Spleen (tissue), 7 donors: ENCODE data around the gene HLCS.

Experiments used
- POLR2A ChIP-seq, 3 donors: fragments of 450-650 bp; IDR thresholded peaks; one replicate each; pipeline ENCODE4 v1.5.1; 2017; ENCODE audit warnings: antibody characterized with exemption in 3 of 3, mild to moderate bottlenecking in 1 of 3
- TF ChIP-seq, protein P1 (sequence below), 11 experiments: fragments of 200-600 bp in 7 of 11; fragments of 450-650 bp in 4 of 11; sonication (generic) in 4 of 11; IDR thresholded peaks in 8 of 11; conservative IDR thresholded peaks in 3 of 11; 1 replicate in 7 of 11; 2 replicates in 4 of 11; pipeline versions ENCODE4 v1.4.0 to v1.8.0; 2016 to 2021; ENCODE audit warnings: antibody characterized with exemption in 11 of 11, inconsistent platforms in 4 of 11, mild to moderate bottlenecking in 1 of 11
- donor health status: DM: no; HTN: no; CAD: no; lungs with moderate emphysema.
- donor health status: DM: no; HTN: no; CAD: no.
- donor health status: DM: no; HTN: no; CAD: no.

DNA sequence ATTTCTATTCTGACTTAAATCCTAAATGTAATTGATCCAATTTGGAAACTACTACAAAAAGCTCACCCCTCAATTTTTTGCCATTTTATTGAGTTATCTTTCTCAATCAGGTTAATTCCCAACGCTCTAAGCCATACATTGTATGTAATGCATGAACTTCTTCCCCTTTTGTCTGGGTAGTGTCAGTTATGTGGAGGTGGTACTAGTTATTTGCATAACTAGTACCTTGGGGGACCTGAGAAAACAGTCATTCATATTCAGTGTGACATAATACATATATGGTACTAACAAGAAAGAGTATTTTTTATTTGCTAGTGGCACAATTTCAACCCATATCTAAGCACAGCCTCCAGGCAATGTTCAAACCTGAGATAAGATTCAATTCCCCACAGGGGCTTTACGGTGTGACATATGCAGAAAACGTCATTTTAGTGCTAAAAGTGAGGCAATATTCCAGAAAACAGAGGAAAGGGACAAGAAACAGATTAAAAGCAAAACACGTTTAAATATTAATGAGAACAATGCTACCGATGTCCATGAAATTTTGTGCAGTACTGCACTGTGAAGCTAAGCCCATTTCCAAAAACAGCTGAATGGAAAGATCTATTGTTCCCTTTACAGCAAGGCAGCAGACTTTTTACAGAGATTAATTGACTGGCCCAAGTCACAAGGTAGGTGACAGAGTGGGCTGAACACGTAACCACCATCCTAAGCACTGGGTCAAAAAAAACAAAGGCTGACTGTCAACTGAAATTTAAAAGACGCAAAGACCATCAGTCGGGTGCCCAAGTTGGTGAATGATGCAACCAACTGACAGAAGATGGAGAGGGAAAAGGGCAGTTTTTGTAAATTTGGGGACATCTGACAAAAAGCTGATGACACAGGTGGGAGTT, 1.4 kb downstream of the HLCS start:
- TF ChIP-seq, protein P1, sequence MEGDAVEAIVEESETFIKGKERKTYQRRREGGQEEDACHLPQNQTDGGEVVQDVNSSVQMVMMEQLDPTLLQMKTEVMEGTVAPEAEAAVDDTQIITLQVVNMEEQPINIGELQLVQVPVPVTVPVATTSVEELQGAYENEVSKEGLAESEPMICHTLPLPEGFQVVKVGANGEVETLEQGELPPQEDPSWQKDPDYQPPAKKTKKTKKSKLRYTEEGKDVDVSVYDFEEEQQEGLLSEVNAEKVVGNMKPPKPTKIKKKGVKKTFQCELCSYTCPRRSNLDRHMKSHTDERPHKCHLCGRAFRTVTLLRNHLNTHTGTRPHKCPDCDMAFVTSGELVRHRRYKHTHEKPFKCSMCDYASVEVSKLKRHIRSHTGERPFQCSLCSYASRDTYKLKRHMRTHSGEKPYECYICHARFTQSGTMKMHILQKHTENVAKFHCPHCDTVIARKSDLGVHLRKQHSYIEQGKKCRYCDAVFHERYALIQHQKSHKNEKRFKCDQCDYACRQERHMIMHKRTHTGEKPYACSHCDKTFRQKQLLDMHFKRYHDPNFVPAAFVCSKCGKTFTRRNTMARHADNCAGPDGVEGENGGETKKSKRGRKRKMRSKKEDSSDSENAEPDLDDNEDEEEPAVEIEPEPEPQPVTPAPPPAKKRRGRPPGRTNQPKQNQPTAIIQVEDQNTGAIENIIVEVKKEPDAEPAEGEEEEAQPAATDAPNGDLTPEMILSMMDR (IDR thresholded peaks at IDR 0.05 in 8 of 11, conservative IDR thresholded peaks at IDR 0.05 in 3 of 11): no peak
- no peak for TF ChIP-seq POLR2A (IDR thresholded peaks at IDR 0.05)
